HCT116 (cell line): ENCODE measurements around the gene OPCML. TPM values are rescaled to one million over a fixed set of nuclear protein-coding genes. Genes with fewer than 3 reads are reported as not detected.

Experiments used
- ATAC-seq: fragments of 200-7000 bp; cut with Tn5 transposase; 2 replicates; pipeline ENCODE4 v1.9.1; 2020; ENCODE audit warnings: mild to moderate bottlenecking, moderate library complexity
- BruUV-seq: library from RNA; stranded (reverse); fragments of 400-500 nt; replicated peaks from 2 replicates; lab custom pipeline; 2021; lab: Mats Ljungman, UMichigan
- CTCF ChIA-PET: fragments of 300-600 bp; sonication (Branson Sonifier 250); formaldehyde crosslinking; loops from one replicate; lab custom pipeline; 2021; ENCODE audit warnings: antibody characterized with exemption; lab: Charles Lee
- POLR2A ChIA-PET: fragments of 300-600, 350-600 bp; sonication (Branson Sonifier 250); formaldehyde crosslinking; loops from one replicate; lab custom pipeline; 2021; ENCODE audit warnings: antibody characterized with exemption; lab: Charles Lee
- RAD21 ChIA-PET, 2 experiments: fragments of 300-600 bp; sonication (Branson Sonifier 250); formaldehyde crosslinking; loops; one replicate each; lab custom pipeline; 2023; ENCODE audit warnings: low total read pairs in 2 of 2; ENCODE audit not compliant: uncharacterized antibody in 2 of 2, unreplicated experiment in 2 of 2, low non-redundant PET in 1 of 2; lab: Charles Lee
- DNase-seq: peaks from one replicate; pipeline ENCODE4 v3.0.0-alpha.2; 2010; ENCODE audit warnings: low read depth, low spot score
- H2AFZ ChIP-seq: fragments of 200-600 bp; shearing (Covaris generic), sonication (generic); 2 replicates; pipeline ENCODE4 v1.6.1; 2017; ENCODE audit warnings: low read depth, mixed run types, mixed read lengths, antibody characterized with exemption, low read length; ENCODE audit not compliant: poor library complexity, severe bottlenecking
- H3K27ac ChIP-seq: 2 replicates; pipeline ENCODE4 v1.5.1; 2012; ENCODE audit warnings: low read depth, low read length
- H3K27me3 ChIP-seq: fragments of 200-600 bp; sonication (generic); 2 replicates; pipeline ENCODE4 v1.6.1; 2016; ENCODE audit warnings: mixed run types, low read length, mixed read lengths; ENCODE audit not compliant: insufficient read depth
- H3K36me3 ChIP-seq, 2 experiments: fragments of 200-500 bp in 1 of 2; fragments of 200-600 bp in 1 of 2; sonication (Bioruptor generic) in 1 of 2; sonication (generic) in 1 of 2; 2 replicates each; pipeline versions ENCODE4 v1.5.1 to v1.6.1; 2014 to 2016; ENCODE audit warnings: low read length in 2 of 2, inconsistent platforms in 1 of 2, mixed read lengths in 1 of 2, mixed run types in 1 of 2; ENCODE audit not compliant: insufficient read depth in 2 of 2, control insufficient read depth in 1 of 2
- H3K4me1 ChIP-seq, 2 experiments: fragments of 200-600 bp in 1 of 2; sonication (generic) in 1 of 2; 2 replicates each; pipeline versions ENCODE4 v1.5.1 to v1.6.1; 2012 to 2017; ENCODE audit warnings: low read length in 2 of 2, inconsistent platforms in 1 of 2, mild to moderate bottlenecking in 1 of 2, mixed read lengths in 1 of 2, mixed run types in 1 of 2, moderate library complexity in 1 of 2; ENCODE audit not compliant: insufficient read depth in 2 of 2, control insufficient read depth in 1 of 2
- H3K4me2 ChIP-seq: fragments of 200-600 bp; sonication (generic); 2 replicates; pipeline ENCODE4 v1.6.1; 2017; ENCODE audit warnings: mixed run types, low read length, mixed read lengths
- H3K4me3 ChIP-seq, 2 experiments: fragments of 200-600 bp in 1 of 2; sonication (generic) in 1 of 2; replicated peaks in 1 of 2; 2 replicates each; pipeline ENCODE4 v1.5.1; 2011 to 2016; ENCODE audit warnings: low read length in 2 of 2, control low read depth in 1 of 2, low read depth in 1 of 2, mild to moderate bottlenecking in 1 of 2, mixed read lengths in 1 of 2, mixed run types in 1 of 2
- H3K79me2 ChIP-seq: fragments of 200-600 bp; sonication (generic); 2 replicates; pipeline ENCODE4 v1.6.1; 2017; ENCODE audit warnings: mild to moderate bottlenecking, mixed run types, low read length, moderate library complexity, mixed read lengths; ENCODE audit not compliant: insufficient read depth
- H3K9ac ChIP-seq: fragments of 200-600 bp; sonication (generic); 2 replicates; pipeline ENCODE4 v1.6.1; 2016; ENCODE audit warnings: low read length, mixed read lengths
- H3K9me2 ChIP-seq: fragments of 200-600 bp; sonication (generic), shearing (Covaris generic); 2 replicates; pipeline ENCODE4 v1.6.1; 2017; ENCODE audit warnings: mixed run types, mild to moderate bottlenecking, moderate library complexity; ENCODE audit not compliant: insufficient read depth
- H3K9me3 ChIP-seq, 2 experiments: fragments of 200-500 bp in 1 of 2; fragments of 200-600 bp in 1 of 2; sonication (Bioruptor generic) in 1 of 2; sonication (generic) in 1 of 2; 2 replicates each; pipeline ENCODE4 v1.6.1; 2014 to 2017; ENCODE audit warnings: low read length in 2 of 2, mixed read lengths in 2 of 2, inconsistent platforms in 1 of 2, low read depth in 1 of 2, mild to moderate bottlenecking in 1 of 2, mixed run types in 1 of 2, moderate library complexity in 1 of 2; ENCODE audit not compliant: control insufficient read depth in 1 of 2, insufficient read depth in 1 of 2
- H4K20me1 ChIP-seq: fragments of 200-600 bp; sonication (generic), shearing (Covaris generic); 2 replicates; pipeline ENCODE4 v1.6.1; 2017; ENCODE audit warnings: mixed run types, mild to moderate bottlenecking, moderate library complexity; ENCODE audit not compliant: insufficient read depth
- CBX3 ChIP-seq: IDR thresholded peaks from 2 replicates; pipeline ENCODE4 v1.6.1; 2012; ENCODE audit warnings: low read depth
- CEBPB ChIP-seq: IDR thresholded peaks from 2 replicates; pipeline ENCODE4 v1.6.1; 2012; ENCODE audit warnings: low read depth
- EGR1 ChIP-seq: IDR thresholded peaks from 2 replicates; pipeline ENCODE4 v1.6.1; 2012; ENCODE audit warnings: low read depth
- ELF1 ChIP-seq: IDR thresholded peaks from 2 replicates; pipeline ENCODE4 v1.6.1; 2012; ENCODE audit warnings: low read depth, borderline replicate concordance
- EZH2phosphoT487 ChIP-seq: fragments of 200-600 bp; IDR thresholded peaks from 2 replicates; pipeline ENCODE4 v1.6.1; 2018; ENCODE audit warnings: antibody characterized with exemption, borderline replicate concordance
- FOSL1 ChIP-seq: IDR thresholded peaks from 2 replicates; pipeline ENCODE4 v1.6.1; 2012; ENCODE audit warnings: low read depth
- JUND ChIP-seq: IDR thresholded peaks from 2 replicates; pipeline ENCODE4 v1.6.1; 2012
- MAX ChIP-seq: IDR thresholded peaks from 2 replicates; pipeline ENCODE4 v1.6.1; 2012
- RAD21 ChIP-seq: IDR thresholded peaks from 2 replicates; pipeline ENCODE4 v1.6.1; 2012; ENCODE audit warnings: low read depth, mild to moderate bottlenecking
- ZFX ChIP-seq: fragments of 450-650 bp; IDR thresholded peaks from 2 replicates; pipeline ENCODE4 v1.6.1; 2017
- ZNF274 ChIP-seq: fragments of 200-500 bp; sonication (Bioruptor generic); IDR thresholded peaks from 2 replicates; pipeline ENCODE4 v1.6.1; 2014; ENCODE audit warnings: mild to moderate bottlenecking, low read depth, low read length, inconsistent platforms
- intact Hi-C: fragments of 100-400 bp; cut with micrococcal nuclease; formaldehyde crosslinking; loops from 2 replicates; pipeline ENCODE4 v1.10.0; 2022
- total RNA-seq: library from RNA; stranded (reverse); gene quantifications from one replicate; pipeline ENCODE4 v1.2.1, GENCODE V29; 2021; ENCODE audit not compliant: unreplicated experiment
- TF ChIP-seq, protein P1 (sequence below): IDR thresholded peaks from 2 replicates; pipeline ENCODE4 v1.6.1; 2012; ENCODE audit warnings: low read depth
- TF ChIP-seq, protein P2 (sequence below), 3 experiments: fragments of 200-600 bp in 1 of 3; sonication (generic) in 1 of 3; IDR thresholded peaks in 2 of 3; conservative IDR thresholded peaks in 1 of 3; 2 replicates each; pipeline ENCODE4 v1.5.1; 2012 to 2017; ENCODE audit warnings: low read depth in 2 of 3, low read length in 2 of 3, antibody characterized with exemption in 1 of 3, borderline replicate concordance in 1 of 3, control low read depth in 1 of 3, mild to moderate bottlenecking in 1 of 3, mixed read lengths in 1 of 3, mixed run types in 1 of 3, moderate library complexity in 1 of 3; ENCODE audit not compliant: insufficient read depth in 1 of 3
- TF ChIP-seq, protein P3 (sequence below): IDR thresholded peaks from 2 replicates; pipeline ENCODE4 v1.6.1; 2012

OPCML gene
- total RNA-seq, 1 experiment from 2014 or later: not detected

DNA sequence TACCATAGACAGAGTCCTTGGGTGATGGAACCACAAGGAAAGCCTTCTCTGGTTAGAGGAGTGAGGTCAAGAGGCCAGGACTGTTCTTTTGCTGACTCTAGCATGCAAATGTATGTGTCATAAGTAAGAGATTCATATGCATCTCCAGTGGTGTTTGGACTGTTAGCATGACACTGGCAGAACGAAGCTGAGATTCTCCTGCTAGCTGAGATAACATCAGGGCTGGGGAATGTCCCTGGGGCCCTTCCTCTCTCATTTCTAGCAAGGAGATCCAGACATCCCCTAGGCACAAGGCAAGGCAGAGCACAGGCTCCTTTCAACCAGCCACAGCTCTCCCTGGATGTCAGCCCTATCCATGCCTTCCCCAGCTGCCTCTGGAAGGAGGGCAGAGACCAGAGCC lies 711.3 kb downstream of the OPCML start:
- no peaks in the 10 kb centered on the region for H3K79me2 ChIP-seq
- POLR2A ChIA-PET: no interaction called here
- ATAC-seq: no peak
- H2AFZ ChIP-seq: no peak overlapping the region
- RAD21 ChIA-PET: no interaction called here
- no peak for TF ChIP-seq RAD21
- TF ChIP-seq JUND: no peak
- TF ChIP-seq EGR1: no peak
- TF ChIP-seq ZNF274: no peak
- no peak overlapping the region for H3K27ac ChIP-seq
- no peaks in the 10 kb centered on the region for H4K20me1 ChIP-seq
- no peak overlapping the region for H3K4me3 ChIP-seq
- H3K36me3 ChIP-seq: no peaks in the 10 kb centered on the region
- CTCF ChIA-PET: no interaction called here
- H3K27me3 ChIP-seq: no peaks in the 10 kb centered on the region
- peaks cover 16 to 30% of the 10 kb centered on the region in 2 experiments; a peak in 2 of 4 replicates for H3K9me3 ChIP-seq
- intact Hi-C loops: no loop called here
- H3K4me2 ChIP-seq: no peak overlapping the region
- no peaks in the 10 kb centered on the region for H3K4me1 ChIP-seq
- DNase-seq: no peak
- no TSS peak for BruUV-seq
- no peaks in the 10 kb centered on the region for H3K9me2 ChIP-seq
- H3K9ac ChIP-seq: no peak overlapping the region

DNA sequence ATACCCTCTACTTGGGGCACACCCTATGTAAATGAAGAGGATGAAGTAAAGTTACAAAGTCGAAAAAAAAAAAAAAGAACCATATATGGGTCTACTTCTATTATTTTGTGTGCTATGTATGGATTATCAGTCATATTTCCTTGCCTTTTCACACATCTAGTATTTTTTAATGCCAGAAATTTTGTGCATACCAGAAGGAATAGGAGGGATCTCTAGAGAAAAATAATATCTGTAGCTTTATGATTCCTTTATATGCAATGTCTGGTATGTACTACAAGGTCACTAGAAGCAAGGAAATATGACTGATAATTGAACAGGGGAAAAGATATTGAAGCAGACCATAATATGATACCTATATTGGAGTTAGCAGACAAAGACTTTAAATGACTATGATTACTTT lies 713.4 kb downstream of the OPCML start:
- DNase-seq: no peak
- RAD21 ChIA-PET: no interaction called here
- no peak overlapping the region for H3K27ac ChIP-seq
- intact Hi-C loops: no loop called here
- H3K9me3 ChIP-seq: peaks cover 13 to 29% of the 10 kb centered on the region in 2 experiments; a peak in 2 of 4 replicates
- H3K9me2 ChIP-seq: no peaks in the 10 kb centered on the region
- H3K4me3 ChIP-seq: no peak overlapping the region
- CTCF ChIA-PET: no interaction called here
- POLR2A ChIA-PET: no interaction called here
- H4K20me1 ChIP-seq: no peaks in the 10 kb centered on the region
- no peaks in the 10 kb centered on the region for H3K79me2 ChIP-seq
- no peaks in the 10 kb centered on the region for H3K4me1 ChIP-seq
- no peak overlapping the region for H3K9ac ChIP-seq
- no peak overlapping the region for H2AFZ ChIP-seq
- ATAC-seq: no peak
- TF ChIP-seq ELF1 (no peak), ZFX (no peak), JUND (no peak), FOSL1 (no peak), CBX3 (no peak), MAX (no peak), EZH2phosphoT487 (no peak), CEBPB (no peak)
- TF ChIP-seq, protein P1, sequence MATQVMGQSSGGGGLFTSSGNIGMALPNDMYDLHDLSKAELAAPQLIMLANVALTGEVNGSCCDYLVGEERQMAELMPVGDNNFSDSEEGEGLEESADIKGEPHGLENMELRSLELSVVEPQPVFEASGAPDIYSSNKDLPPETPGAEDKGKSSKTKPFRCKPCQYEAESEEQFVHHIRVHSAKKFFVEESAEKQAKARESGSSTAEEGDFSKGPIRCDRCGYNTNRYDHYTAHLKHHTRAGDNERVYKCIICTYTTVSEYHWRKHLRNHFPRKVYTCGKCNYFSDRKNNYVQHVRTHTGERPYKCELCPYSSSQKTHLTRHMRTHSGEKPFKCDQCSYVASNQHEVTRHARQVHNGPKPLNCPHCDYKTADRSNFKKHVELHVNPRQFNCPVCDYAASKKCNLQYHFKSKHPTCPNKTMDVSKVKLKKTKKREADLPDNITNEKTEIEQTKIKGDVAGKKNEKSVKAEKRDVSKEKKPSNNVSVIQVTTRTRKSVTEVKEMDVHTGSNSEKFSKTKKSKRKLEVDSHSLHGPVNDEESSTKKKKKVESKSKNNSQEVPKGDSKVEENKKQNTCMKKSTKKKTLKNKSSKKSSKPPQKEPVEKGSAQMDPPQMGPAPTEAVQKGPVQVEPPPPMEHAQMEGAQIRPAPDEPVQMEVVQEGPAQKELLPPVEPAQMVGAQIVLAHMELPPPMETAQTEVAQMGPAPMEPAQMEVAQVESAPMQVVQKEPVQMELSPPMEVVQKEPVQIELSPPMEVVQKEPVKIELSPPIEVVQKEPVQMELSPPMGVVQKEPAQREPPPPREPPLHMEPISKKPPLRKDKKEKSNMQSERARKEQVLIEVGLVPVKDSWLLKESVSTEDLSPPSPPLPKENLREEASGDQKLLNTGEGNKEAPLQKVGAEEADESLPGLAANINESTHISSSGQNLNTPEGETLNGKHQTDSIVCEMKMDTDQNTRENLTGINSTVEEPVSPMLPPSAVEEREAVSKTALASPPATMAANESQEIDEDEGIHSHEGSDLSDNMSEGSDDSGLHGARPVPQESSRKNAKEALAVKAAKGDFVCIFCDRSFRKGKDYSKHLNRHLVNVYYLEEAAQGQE: no peak
- TF ChIP-seq, protein P2, sequence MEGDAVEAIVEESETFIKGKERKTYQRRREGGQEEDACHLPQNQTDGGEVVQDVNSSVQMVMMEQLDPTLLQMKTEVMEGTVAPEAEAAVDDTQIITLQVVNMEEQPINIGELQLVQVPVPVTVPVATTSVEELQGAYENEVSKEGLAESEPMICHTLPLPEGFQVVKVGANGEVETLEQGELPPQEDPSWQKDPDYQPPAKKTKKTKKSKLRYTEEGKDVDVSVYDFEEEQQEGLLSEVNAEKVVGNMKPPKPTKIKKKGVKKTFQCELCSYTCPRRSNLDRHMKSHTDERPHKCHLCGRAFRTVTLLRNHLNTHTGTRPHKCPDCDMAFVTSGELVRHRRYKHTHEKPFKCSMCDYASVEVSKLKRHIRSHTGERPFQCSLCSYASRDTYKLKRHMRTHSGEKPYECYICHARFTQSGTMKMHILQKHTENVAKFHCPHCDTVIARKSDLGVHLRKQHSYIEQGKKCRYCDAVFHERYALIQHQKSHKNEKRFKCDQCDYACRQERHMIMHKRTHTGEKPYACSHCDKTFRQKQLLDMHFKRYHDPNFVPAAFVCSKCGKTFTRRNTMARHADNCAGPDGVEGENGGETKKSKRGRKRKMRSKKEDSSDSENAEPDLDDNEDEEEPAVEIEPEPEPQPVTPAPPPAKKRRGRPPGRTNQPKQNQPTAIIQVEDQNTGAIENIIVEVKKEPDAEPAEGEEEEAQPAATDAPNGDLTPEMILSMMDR (IDR thresholded peaks at IDR 0.05 in 2 of 3, conservative IDR thresholded peaks at IDR 0.05 in 1 of 3; ENCODE audit: borderline replicate concordance in 1 of 3, insufficient read depth in 1 of 3, low read depth in 2 of 3, low read length in 2 of 3): no peak
- TF ChIP-seq, protein P3, sequence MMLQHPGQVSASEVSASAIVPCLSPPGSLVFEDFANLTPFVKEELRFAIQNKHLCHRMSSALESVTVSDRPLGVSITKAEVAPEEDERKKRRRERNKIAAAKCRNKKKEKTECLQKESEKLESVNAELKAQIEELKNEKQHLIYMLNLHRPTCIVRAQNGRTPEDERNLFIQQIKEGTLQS: no peak
- TF ChIP-seq, all 23 proteins: peak for 0
- Histone ChIP-seq H3K36me3 (no peaks in the 10 kb centered on the region), H3K4me2 (no peak overlapping the region), H3K27me3 (no peaks in the 10 kb centered on the region)
- BruUV-seq: no TSS peak
